Loucy (cell line): ENCODE measurements around the gene SPC25.

ENCODE experiments used
- H2AFZ ChIP-seq: fragments of 200-600 bp; sonication (generic); 2 replicates; pipeline ENCODE4 v1.6.0; 2016; ENCODE audit warnings: antibody characterized with exemption, mild to moderate bottlenecking, low read length, moderate library complexity
- H3F3A ChIP-seq: fragments of 200-600 bp; 2 replicates; pipeline ENCODE4 v1.6.0; 2016; ENCODE audit warnings: antibody characterized with exemption, low read depth, mild to moderate bottlenecking
- H3K27me3 ChIP-seq: fragments of 200-600 bp; sonication (generic); 2 replicates; pipeline ENCODE4 v1.6.1; 2014; ENCODE audit warnings: low read length, mild to moderate bottlenecking; ENCODE audit not compliant: insufficient read depth, poor library complexity, severe bottlenecking
- H3K36me3 ChIP-seq: fragments of 200-600 bp; sonication (generic); 2 replicates; pipeline ENCODE4 v1.6.1; 2016; ENCODE audit warnings: low read length; ENCODE audit not compliant: insufficient read depth
- H3K4me1 ChIP-seq: fragments of 200-600 bp; sonication (generic); 2 replicates; pipeline ENCODE4 v1.5.1; 2014; ENCODE audit warnings: low read length, mild to moderate bottlenecking; ENCODE audit not compliant: insufficient read depth, poor library complexity, severe bottlenecking
- H3K4me2 ChIP-seq: fragments of 200-600 bp; sonication (generic); 2 replicates; pipeline ENCODE4 v1.6.0; 2014; ENCODE audit warnings: antibody characterized with exemption, low read length, low read depth, mild to moderate bottlenecking; ENCODE audit not compliant: poor library complexity, severe bottlenecking
- H3K4me3 ChIP-seq: fragments of 200-600 bp; sonication (generic); 2 replicates; pipeline ENCODE4 v1.5.1; 2014; ENCODE audit warnings: low read length, mild to moderate bottlenecking, mixed read lengths; ENCODE audit not compliant: poor library complexity, severe bottlenecking
- H3K79me2 ChIP-seq: fragments of 200-600 bp; sonication (generic); 2 replicates; pipeline ENCODE4 v1.6.1; 2014; ENCODE audit warnings: low read length; ENCODE audit not compliant: insufficient read depth
- H3K9ac ChIP-seq: fragments of 200-600 bp; sonication (generic); 2 replicates; pipeline ENCODE4 v1.6.0; 2014; ENCODE audit warnings: mild to moderate bottlenecking, low read depth, low read length, moderate library complexity; ENCODE audit not compliant: poor library complexity, severe bottlenecking
- H3K9me2 ChIP-seq: fragments of 200-600 bp; sonication (generic); replicated peaks from 2 replicates; pipeline ENCODE4 v1.6.1; 2016; ENCODE audit warnings: low read depth, low read length, mixed read lengths
- H3K9me3 ChIP-seq: fragments of 200-600 bp; sonication (generic); 2 replicates; pipeline ENCODE4 v1.6.1; 2014; ENCODE audit warnings: mild to moderate bottlenecking, antibody characterized with exemption, low read length, low read depth; ENCODE audit not compliant: insufficient read depth
- H4K20me1 ChIP-seq: fragments of 200-600 bp; sonication (generic); 2 replicates; pipeline ENCODE4 v1.6.0; 2014; ENCODE audit warnings: antibody characterized with exemption, low read length, mild to moderate bottlenecking; ENCODE audit not compliant: insufficient read depth, poor library complexity, severe bottlenecking
- CTCF ChIP-seq: fragments of 200-600 bp; sonication (generic); conservative IDR thresholded peaks from 2 replicates; pipeline ENCODE4 v1.5.1; 2014; ENCODE audit warnings: mild to moderate bottlenecking, antibody characterized with exemption, low read length
- EZH2phosphoT487 ChIP-seq: fragments of 200-600 bp; IDR thresholded peaks from 2 replicates; pipeline ENCODE4 v1.6.1; 2018; ENCODE audit warnings: antibody characterized with exemption, mild to moderate bottlenecking, moderate library complexity, borderline replicate concordance

Gene SPC25

GRCh38 chr2:168913495-168913894 is 23.3 kb upstream of the SPC25 start:
- Histone ChIP-seq H3K36me3 (no peaks in the 10 kb centered on the region), H3K4me3 (no peak overlapping the region), H3K9me2 (no peaks in the 10 kb centered on the region), H4K20me1 (no peaks in the 10 kb centered on the region), H2AFZ (no peak overlapping the region), H3K4me2 (no peak overlapping the region), H3F3A (no peaks in the 10 kb centered on the region), H3K4me1 (no peaks in the 10 kb centered on the region), H3K79me2 (no peaks in the 10 kb centered on the region), H3K9ac (no peak overlapping the region), H3K9me3 (no peaks in the 10 kb centered on the region), H3K27me3 (no peaks in the 10 kb centered on the region)
- TF ChIP-seq EZH2phosphoT487 (no peak), CTCF (no peak)

- H3K4me2 ChIP-seq: no peak overlapping the region
These were observed 22.7 kb upstream of the SPC25 start for GRCh38 chr2:168912901-168913369.

GRCh38 chr2:168912466-168912865 is 22.2 kb upstream of the SPC25 start:
- no peak overlapping the region for H3K4me3 ChIP-seq
- no peak overlapping the region for H3K9ac ChIP-seq
- no peaks in the 10 kb centered on the region for H3K79me2 ChIP-seq
- H3K27me3 ChIP-seq: no peaks in the 10 kb centered on the region
- H3K4me2 ChIP-seq: no peak overlapping the region
- no peaks in the 10 kb centered on the region for H4K20me1 ChIP-seq
- no peak overlapping the region for H2AFZ ChIP-seq
- no peaks in the 10 kb centered on the region for H3F3A ChIP-seq
- H3K9me3 ChIP-seq: no peaks in the 10 kb centered on the region
- H3K36me3 ChIP-seq: no peaks in the 10 kb centered on the region
- TF ChIP-seq EZH2phosphoT487 (no peak), CTCF (no peak)
- H3K9me2 ChIP-seq: no peaks in the 10 kb centered on the region
- H3K4me1 ChIP-seq: no peaks in the 10 kb centered on the region

More at GRCh38 chr2:168912901-168913369, 22.7 kb upstream of the SPC25 start:
- Histone ChIP-seq H3K36me3 (no peaks in the 10 kb centered on the region), H3F3A (no peaks in the 10 kb centered on the region), H3K4me3 (no peak overlapping the region), H3K9ac (no peak overlapping the region), H3K9me2 (no peaks in the 10 kb centered on the region), H3K27me3 (no peaks in the 10 kb centered on the region), H3K4me1 (no peaks in the 10 kb centered on the region), H3K9me3 (no peaks in the 10 kb centered on the region), H4K20me1 (no peaks in the 10 kb centered on the region), H3K79me2 (no peaks in the 10 kb centered on the region), H2AFZ (no peak overlapping the region)
- no peak for TF ChIP-seq EZH2phosphoT487
- TF ChIP-seq CTCF: no peak
